ENCODE data around the gene ASGR1.
"Not testable (repeated sequence)": the region's sequence is repeated elsewhere in the genome, so short reads cannot be mapped to it uniquely, and the experiment has no call there.

Gene ASGR1

GRCh38 chr17:7131423-7131791 is 47.8 kb downstream of the ASGR1 start:
- Histone ChIP-seq H3K4me1 (ENCODE audit: control insufficient read depth, low read depth, low read length) (peaks cover 6% of the 10 kb centered on the region), H3K27ac (ENCODE audit: low read depth, low read length) (peak overlapping the region; percentile 6), H3K4me3 (ENCODE audit: low read length) (no peak overlapping the region), H3K27me3 (ENCODE audit: insufficient read depth, low read length, poor library complexity) (no peaks in the 10 kb centered on the region), H3K9ac (ENCODE audit: low read length) (no peak overlapping the region), H2BK15ac (replicated peaks; ENCODE audit: low read depth) (no peak overlapping the region), H4K5ac (ENCODE audit: low read length) (no peak overlapping the region), H3K79me1 (ENCODE audit: low read length) (no peaks in the 10 kb centered on the region), H3K79me2 (ENCODE audit: control insufficient read depth, insufficient read depth, low read length) (no peaks in the 10 kb centered on the region), H3K56ac (ENCODE audit: low read length) (peak overlapping the region; percentile 57), H2BK5ac (ENCODE audit: low read length) (peak overlapping the region; percentile 12), H3K4ac (ENCODE audit: low read depth, low read length) (no peak overlapping the region), H2BK120ac (ENCODE audit: low read depth, low read length) (no peak overlapping the region), H3K36me3 (ENCODE audit: control insufficient read depth, insufficient read depth, low read length) (no peaks in the 10 kb centered on the region), H2AK5ac (ENCODE audit: low read length) (no peak overlapping the region), H3K4me2 (ENCODE audit: low read length) (no peak overlapping the region), H3K23ac (ENCODE audit: low read length) (no peak overlapping the region), H3K18ac (ENCODE audit: low read length) (peak overlapping the region; percentile 10), H4K8ac (ENCODE audit: low read depth, low read length) (no peak overlapping the region)
- no peak for DNase-seq
- WGBS (ENCODE audit: extremely low coverage, insufficient coverage, low lambda C conversion rate) = no CpG with 5 or more reads among the region's 5 CpGs

GRCh38 chr17:7130621-7131422 is 48.3 kb downstream of the ASGR1 start:
- no peak overlapping the region for H3K23ac ChIP-seq (ENCODE audit: low read length)
- no peak overlapping the region for H4K8ac ChIP-seq (ENCODE audit: low read depth, low read length)
- H3K27me3 ChIP-seq (ENCODE audit: insufficient read depth, low read length, poor library complexity) = no peaks in the 10 kb centered on the region
- H3K79me2 ChIP-seq (ENCODE audit: control insufficient read depth, insufficient read depth, low read length) = no peaks in the 10 kb centered on the region
- no peak overlapping the region for H3K4me2 ChIP-seq (ENCODE audit: low read length)
- WGBS (ENCODE audit: extremely low coverage, insufficient coverage, low lambda C conversion rate) = no CpG with 5 or more reads among the region's 11 CpGs
- peak overlapping the region; percentile 57 for H3K56ac ChIP-seq (ENCODE audit: low read length)
- no peak overlapping the region for H3K9ac ChIP-seq (ENCODE audit: low read length)
- H3K79me1 ChIP-seq (ENCODE audit: low read length) = no peaks in the 10 kb centered on the region
- peak overlapping the region; percentile 6 for H3K27ac ChIP-seq (ENCODE audit: low read depth, low read length)
- no peak overlapping the region for H2AK5ac ChIP-seq (ENCODE audit: low read length)
- H3K36me3 ChIP-seq (ENCODE audit: control insufficient read depth, insufficient read depth, low read length) = no peaks in the 10 kb centered on the region
- H3K4ac ChIP-seq (ENCODE audit: low read depth, low read length) = no peak overlapping the region
- H2BK120ac ChIP-seq (ENCODE audit: low read depth, low read length) = peak overlapping the region; percentile 0
- no peak overlapping the region for H2BK15ac ChIP-seq (replicated peaks; ENCODE audit: low read depth)
- DNase-seq = peak; percentile 49
- peak overlapping the region; percentile 10 for H3K18ac ChIP-seq (ENCODE audit: low read length)
- no peak overlapping the region for H3K4me3 ChIP-seq (ENCODE audit: low read length)
- H3K4me1 ChIP-seq (ENCODE audit: control insufficient read depth, low read depth, low read length) = peaks cover 6% of the 10 kb centered on the region
- peak overlapping the region; percentile 12 for H2BK5ac ChIP-seq (ENCODE audit: low read length)
- H4K5ac ChIP-seq (ENCODE audit: low read length) = no peak overlapping the region

- H2BK15ac ChIP-seq (replicated peaks; ENCODE audit: low read depth) = no peak overlapping the region
- no peak overlapping the region for H3K4me3 ChIP-seq (ENCODE audit: low read length)
- no peaks in the 10 kb centered on the region for H3K79me1 ChIP-seq (ENCODE audit: low read length)
- no peak overlapping the region for H4K8ac ChIP-seq (ENCODE audit: low read depth, low read length)
- no peak overlapping the region for H3K4me2 ChIP-seq (ENCODE audit: low read length)
- H3K56ac ChIP-seq (ENCODE audit: low read length) = no peak overlapping the region
- H3K36me3 ChIP-seq (ENCODE audit: control insufficient read depth, insufficient read depth, low read length) = no peaks in the 10 kb centered on the region
- no peak overlapping the region for H4K5ac ChIP-seq (ENCODE audit: low read length)
- H2AK5ac ChIP-seq (ENCODE audit: low read length) = no peak overlapping the region
- H3K27ac ChIP-seq (ENCODE audit: low read depth, low read length) = no peak overlapping the region
- H2BK120ac ChIP-seq (ENCODE audit: low read depth, low read length) = no peak overlapping the region
- no peak overlapping the region for H2BK5ac ChIP-seq (ENCODE audit: low read length)
- no peaks in the 10 kb centered on the region for H3K79me2 ChIP-seq (ENCODE audit: control insufficient read depth, insufficient read depth, low read length)
- H3K4me1 ChIP-seq (ENCODE audit: control insufficient read depth, low read depth, low read length) = peaks cover 6% of the 10 kb centered on the region
- H3K27me3 ChIP-seq (ENCODE audit: insufficient read depth, low read length, poor library complexity) = no peaks in the 10 kb centered on the region
- H3K18ac ChIP-seq (ENCODE audit: low read length) = no peak overlapping the region
- DNase-seq = no peak
- H3K9ac ChIP-seq (ENCODE audit: low read length) = no peak overlapping the region
- no peak overlapping the region for H3K23ac ChIP-seq (ENCODE audit: low read length)
- no CpG with 5 or more reads among the region's 8 CpGs for WGBS (ENCODE audit: extremely low coverage, insufficient coverage, low lambda C conversion rate)
- H3K4ac ChIP-seq (ENCODE audit: low read depth, low read length) = no peak overlapping the region
Observed at GRCh38 chr17:7129311-7129710, 49.9 kb downstream of the ASGR1 start.

GRCh38 chr17:7128160-7128559 is 51.0 kb downstream of the ASGR1 start:
- Histone ChIP-seq H3K4me1 (ENCODE audit: control insufficient read depth, low read depth, low read length) (peaks cover 6% of the 10 kb centered on the region), H3K23ac (ENCODE audit: low read length) (no peak overlapping the region), H4K5ac (ENCODE audit: low read length) (no peak overlapping the region), H3K27me3 (ENCODE audit: insufficient read depth, low read length, poor library complexity) (no peaks in the 10 kb centered on the region), H2BK5ac (ENCODE audit: low read length) (no peak overlapping the region), H4K8ac (ENCODE audit: low read depth, low read length) (no peak overlapping the region), H3K4me3 (ENCODE audit: low read length) (no peak overlapping the region), H3K79me2 (ENCODE audit: control insufficient read depth, insufficient read depth, low read length) (no peaks in the 10 kb centered on the region), H2AK5ac (ENCODE audit: low read length) (no peak overlapping the region), H2BK120ac (ENCODE audit: low read depth, low read length) (no peak overlapping the region), H3K9ac (ENCODE audit: low read length) (no peak overlapping the region), H3K27ac (ENCODE audit: low read depth, low read length) (no peak overlapping the region), H3K56ac (ENCODE audit: low read length) (no peak overlapping the region), H3K18ac (ENCODE audit: low read length) (no peak overlapping the region), H2BK15ac (replicated peaks; ENCODE audit: low read depth) (no peak overlapping the region), H3K79me1 (ENCODE audit: low read length) (no peaks in the 10 kb centered on the region), H3K4me2 (ENCODE audit: low read length) (no peak overlapping the region), H3K4ac (ENCODE audit: low read depth, low read length) (no peak overlapping the region), H3K36me3 (ENCODE audit: control insufficient read depth, insufficient read depth, low read length) (no peaks in the 10 kb centered on the region)
- WGBS (ENCODE audit: extremely low coverage, insufficient coverage, low lambda C conversion rate) = no CpG with 5 or more reads among the region's 5 CpGs
- DNase-seq = no peak

GRCh38 chr17:7127501-7127900 is 51.7 kb downstream of the ASGR1 start:
- not testable (repeated sequence) for H4K8ac ChIP-seq (ENCODE audit: low read depth, low read length); H3K23ac ChIP-seq (ENCODE audit: low read length); H2AK5ac ChIP-seq (ENCODE audit: low read length); H3K79me1 ChIP-seq (ENCODE audit: low read length); H3K36me3 ChIP-seq (ENCODE audit: control insufficient read depth, insufficient read depth, low read length); DNase-seq; H3K18ac ChIP-seq (ENCODE audit: low read length); H3K79me2 ChIP-seq (ENCODE audit: control insufficient read depth, insufficient read depth, low read length); H2BK120ac ChIP-seq (ENCODE audit: low read depth, low read length); H4K5ac ChIP-seq (ENCODE audit: low read length); H3K4me3 ChIP-seq (ENCODE audit: low read length); H2BK5ac ChIP-seq (ENCODE audit: low read length); H3K27me3 ChIP-seq (ENCODE audit: insufficient read depth, low read length, poor library complexity); H3K56ac ChIP-seq (ENCODE audit: low read length); H3K9ac ChIP-seq (ENCODE audit: low read length); H2BK15ac ChIP-seq (replicated peaks; ENCODE audit: low read depth); H3K4me2 ChIP-seq (ENCODE audit: low read length); H3K4ac ChIP-seq (ENCODE audit: low read depth, low read length); H3K4me1 ChIP-seq (ENCODE audit: control insufficient read depth, low read depth, low read length); H3K27ac ChIP-seq (ENCODE audit: low read depth, low read length)
- WGBS (ENCODE audit: extremely low coverage, insufficient coverage, low lambda C conversion rate) = no CpG with 5 or more reads among the region's 5 CpGs

- H3K36me3 ChIP-seq (ENCODE audit: control insufficient read depth, insufficient read depth, low read length); H4K8ac ChIP-seq (ENCODE audit: low read depth, low read length); H3K18ac ChIP-seq (ENCODE audit: low read length); DNase-seq; H3K4me2 ChIP-seq (ENCODE audit: low read length); H3K79me2 ChIP-seq (ENCODE audit: control insufficient read depth, insufficient read depth, low read length); H2AK5ac ChIP-seq (ENCODE audit: low read length); H2BK15ac ChIP-seq (replicated peaks; ENCODE audit: low read depth); H3K4me1 ChIP-seq (ENCODE audit: control insufficient read depth, low read depth, low read length); H4K5ac ChIP-seq (ENCODE audit: low read length); H3K9ac ChIP-seq (ENCODE audit: low read length); H3K4ac ChIP-seq (ENCODE audit: low read depth, low read length); H3K23ac ChIP-seq (ENCODE audit: low read length); H2BK120ac ChIP-seq (ENCODE audit: low read depth, low read length); H3K79me1 ChIP-seq (ENCODE audit: low read length); H3K4me3 ChIP-seq (ENCODE audit: low read length); H3K27me3 ChIP-seq (ENCODE audit: insufficient read depth, low read length, poor library complexity); H3K56ac ChIP-seq (ENCODE audit: low read length); H3K27ac ChIP-seq (ENCODE audit: low read depth, low read length); H2BK5ac ChIP-seq (ENCODE audit: low read length): not testable (repeated sequence)
- no CpG with 5 or more reads among the region's 12 CpGs for WGBS (ENCODE audit: extremely low coverage, insufficient coverage, low lambda C conversion rate)
Observed at GRCh38 chr17:7126386-7126785, 52.8 kb downstream of the ASGR1 start.
